HEK293 (cell line): ENCODE results near the gene MYH13.

ENCODE experiments used
- CTCF ChIA-PET: fragments of 350-600 bp; formaldehyde crosslinking; extraction: SDS; loops from one replicate; lab custom pipeline; 2021; ENCODE audit warnings: antibody characterized with exemption; lab: Yijun Ruan, JAX
- POLR2A ChIA-PET: fragments of 300-600 bp; formaldehyde crosslinking; extraction: SDS; loops from one replicate; lab custom pipeline; 2020; ENCODE audit warnings: antibody characterized with exemption, inconsistent platforms; lab: Yijun Ruan, JAX
- H3K27ac ChIP-seq: fragments of 200-500 bp; sonication (Bioruptor generic); 2 replicates; pipeline ENCODE4 v1.5.1; 2014; ENCODE audit warnings: low read depth, low read length, control low read depth, inconsistent platforms; ENCODE audit errors: extremely low read depth
- H3K36me3 ChIP-seq, 2 experiments: fragments of 200-500 bp in 1 of 2; sonication (Bioruptor generic) in 1 of 2; 1 replicate in 1 of 2; 2 replicates in 1 of 2; pipeline ENCODE4 v1.5.1; 2014 to 2017; ENCODE audit warnings: inconsistent platforms in 2 of 2, low read length in 2 of 2; ENCODE audit not compliant: control insufficient read depth in 2 of 2, insufficient read depth in 1 of 2
- H3K4me1 ChIP-seq: fragments of 200-500 bp; sonication (Bioruptor generic); 2 replicates; pipeline ENCODE4 v1.5.1; 2014; ENCODE audit warnings: mild to moderate bottlenecking, low read length, inconsistent platforms; ENCODE audit not compliant: control insufficient read depth, insufficient read depth
- H3K4me3 ChIP-seq: 2 replicates; pipeline ENCODE4 v1.5.1; 2011; ENCODE audit warnings: low read depth, mild to moderate bottlenecking, control low read depth, low read length, moderate library complexity
- H3K9me3 ChIP-seq: fragments of 200-500 bp; sonication (Bioruptor generic); 2 replicates; pipeline ENCODE4 v1.5.1; 2014; ENCODE audit warnings: low read depth, low read length, inconsistent platforms; ENCODE audit not compliant: control insufficient read depth, insufficient read depth
- AEBP2 ChIP-seq: fragments of 450-650 bp; formaldehyde crosslinking; IDR thresholded peaks from 2 replicates; pipeline ENCODE4 v1.5.1; 2016; ENCODE audit warnings: missing biosample characterization, missing genetic modification characterization, borderline replicate concordance
- KLF8 ChIP-seq: fragments of 450-650 bp; formaldehyde crosslinking; IDR thresholded peaks from 2 replicates; pipeline ENCODE4 v1.5.1; 2016; ENCODE audit warnings: missing biosample characterization, missing genetic modification characterization
- PBX3 ChIP-seq: sonication (generic); formaldehyde crosslinking; IDR thresholded peaks from 2 replicates; pipeline ENCODE4 v1.8.1; 2022; ENCODE audit warnings: mild to moderate bottlenecking, moderate library complexity, missing genetic modification reagents
- ZBTB17 ChIP-seq: fragments of 450-650 bp; formaldehyde crosslinking; IDR thresholded peaks from 2 replicates; pipeline ENCODE4 v1.5.1; 2016; ENCODE audit warnings: missing biosample characterization, missing genetic modification characterization
- ZBTB48 ChIP-seq: fragments of 450-650 bp; formaldehyde crosslinking; IDR thresholded peaks from 2 replicates; pipeline ENCODE4 v1.5.1; 2016; ENCODE audit warnings: missing biosample characterization, missing genetic modification characterization
- ZBTB7A ChIP-seq: fragments of 450-650 bp; formaldehyde crosslinking; IDR thresholded peaks from 2 replicates; pipeline ENCODE4 v1.5.1; 2016; ENCODE audit warnings: low read depth, missing biosample characterization, missing genetic modification characterization
- ZEB2 ChIP-seq: fragments of 450-650 bp; formaldehyde crosslinking; IDR thresholded peaks from 2 replicates; pipeline ENCODE4 v1.5.1; 2016; ENCODE audit warnings: missing biosample characterization, missing genetic modification characterization
- ZFP41 ChIP-seq: fragments of 450-650 bp; formaldehyde crosslinking; IDR thresholded peaks from 2 replicates; pipeline ENCODE4 v1.5.1; 2016; ENCODE audit warnings: missing biosample characterization, missing genetic modification characterization, borderline replicate concordance
- ZNF157 ChIP-seq: fragments of 450-650 bp; formaldehyde crosslinking; IDR thresholded peaks from 2 replicates; pipeline ENCODE4 v1.5.1; 2016; ENCODE audit warnings: missing biosample characterization, missing genetic modification characterization
- ZNF280C ChIP-seq: fragments of 450-650 bp; formaldehyde crosslinking; IDR thresholded peaks from 2 replicates; pipeline ENCODE4 v1.5.1; 2016; ENCODE audit warnings: missing biosample characterization, missing genetic modification characterization
- ZNF48 ChIP-seq: fragments of 450-650 bp; formaldehyde crosslinking; IDR thresholded peaks from 2 replicates; pipeline ENCODE4 v1.5.1; 2016; ENCODE audit warnings: missing biosample characterization, missing genetic modification characterization
- ZNF530 ChIP-seq: fragments of 450-650 bp; formaldehyde crosslinking; IDR thresholded peaks from 2 replicates; pipeline ENCODE4 v1.5.1; 2016; ENCODE audit warnings: low read depth, missing biosample characterization, missing genetic modification characterization
- ZNF548 ChIP-seq: fragments of 450-650 bp; formaldehyde crosslinking; IDR thresholded peaks from 2 replicates; pipeline ENCODE4 v1.5.1; 2016; ENCODE audit warnings: missing biosample characterization, missing genetic modification characterization
- ZNF555 ChIP-seq: fragments of 450-650 bp; formaldehyde crosslinking; conservative IDR thresholded peaks from 2 replicates; pipeline ENCODE4 v1.5.1; 2017; ENCODE audit warnings: missing biosample characterization, mild to moderate bottlenecking, missing genetic modification characterization, inconsistent platforms
- ZNF645 ChIP-seq: fragments of 450-650 bp; formaldehyde crosslinking; IDR thresholded peaks from 2 replicates; pipeline ENCODE4; 2016; ENCODE audit warnings: missing biosample characterization, missing genetic modification characterization
- ZNF658 ChIP-seq: fragments of 450-650 bp; formaldehyde crosslinking; IDR thresholded peaks from 2 replicates; pipeline ENCODE4; 2016; ENCODE audit warnings: missing biosample characterization, missing genetic modification characterization
- ZNF768 ChIP-seq: fragments of 450-650 bp; formaldehyde crosslinking; IDR thresholded peaks from 2 replicates; pipeline ENCODE4 v1.5.1; 2018; ENCODE audit warnings: missing biosample characterization, mild to moderate bottlenecking, missing genetic modification characterization
- ZNF777 ChIP-seq: fragments of 450-650 bp; formaldehyde crosslinking; IDR thresholded peaks from 2 replicates; pipeline ENCODE4 v1.5.1; 2017; ENCODE audit warnings: missing biosample characterization, missing genetic modification characterization, borderline replicate concordance
- ZNF785 ChIP-seq: fragments of 450-650 bp; formaldehyde crosslinking; IDR thresholded peaks from 2 replicates; pipeline ENCODE4 v1.5.1; 2016; ENCODE audit warnings: missing biosample characterization, missing genetic modification characterization
- ZSCAN30 ChIP-seq: fragments of 450-650 bp; IDR thresholded peaks from 2 replicates; pipeline ENCODE4 v1.5.1; 2018; ENCODE audit warnings: missing biosample characterization, mild to moderate bottlenecking, missing genetic modification characterization, moderate library complexity

Gene MYH13

GRCh38 chr17:10417431-10417830 lies 44.6 kb upstream of the MYH13 start (continued):
- TF ChIP-seq PBX3 (CRISPR knock-in tag), result no peak
- TF ChIP-seq AEBP2 (tag by site-specific recombination), result no peak
- no peak for TF ChIP-seq ZBTB7A (tag by site-specific recombination)

GRCh38 chr17:10415161-10415560 lies 42.4 kb upstream of the MYH13 start:
- no peaks in the 10 kb centered on the region for H3K36me3 ChIP-seq
- ChIA-PET POLR2A (no interaction called here), CTCF (no interaction called here)
- H3K4me3 ChIP-seq, result no peak overlapping the region
- H3K4me1 ChIP-seq, result no peaks in the 10 kb centered on the region
- H3K9me3 ChIP-seq, result no peaks in the 10 kb centered on the region
- no peak overlapping the region for H3K27ac ChIP-seq
- TF ChIP-seq ZNF530 (tag by site-specific recombination), result no peak
- no peak for TF ChIP-seq ZNF548 (tag by site-specific recombination)
- no peak for TF ChIP-seq ZNF768 (tag by site-specific recombination)
- no peak for TF ChIP-seq ZNF48 (tag by site-specific recombination)
- TF ChIP-seq ZNF157 (tag by site-specific recombination), result no peak
- TF ChIP-seq ZBTB48, result no peak
- no peak for TF ChIP-seq ZNF645 (tag by site-specific recombination)
- TF ChIP-seq AEBP2 (tag by site-specific recombination), result no peak
- no peak for TF ChIP-seq ZFP41

GRCh38 chr17:10403589-10403988 lies 30.8 kb upstream of the MYH13 start:
- Histone ChIP-seq H3K9me3 (no peaks in the 10 kb centered on the region), H3K4me3 (no peak overlapping the region), H3K27ac (no peak overlapping the region), H3K4me1 (no peaks in the 10 kb centered on the region), H3K36me3 (no peaks in the 10 kb centered on the region)
- no peak for TF ChIP-seq ZEB2 (tag by site-specific recombination)
- no peak for TF ChIP-seq ZNF658
- TF ChIP-seq KLF8 (tag by site-specific recombination), result no peak
- no peak for TF ChIP-seq ZNF280C (tag by site-specific recombination)
- no peak for TF ChIP-seq ZNF555
- TF ChIP-seq ZNF785, result no peak
- TF ChIP-seq ZSCAN30, result no peak
- no peak for TF ChIP-seq ZNF777
- no peak for TF ChIP-seq ZBTB17 (tag by site-specific recombination)
- CTCF ChIA-PET, result interaction anchor here (0.6 to 1.0 kb wide), 3 partner anchors 211 to 356 kb away, joined by 3 read pairs; no protein-coding TSS in a partner anchor
- POLR2A ChIA-PET, result no interaction called here
